Measurements from ENCODE around the gene RNF168. TPM values are rescaled to one million over a fixed set of nuclear protein-coding genes. Genes with fewer than 3 reads are reported as not detected.
"Not testable (repeated sequence)": the region's sequence is repeated elsewhere in the genome, so short reads cannot be mapped to it uniquely, and the experiment has no call there.

Gene RNF168
- total RNA-seq, 1 donor from 2014 or later = 18.3 TPM

DNA sequence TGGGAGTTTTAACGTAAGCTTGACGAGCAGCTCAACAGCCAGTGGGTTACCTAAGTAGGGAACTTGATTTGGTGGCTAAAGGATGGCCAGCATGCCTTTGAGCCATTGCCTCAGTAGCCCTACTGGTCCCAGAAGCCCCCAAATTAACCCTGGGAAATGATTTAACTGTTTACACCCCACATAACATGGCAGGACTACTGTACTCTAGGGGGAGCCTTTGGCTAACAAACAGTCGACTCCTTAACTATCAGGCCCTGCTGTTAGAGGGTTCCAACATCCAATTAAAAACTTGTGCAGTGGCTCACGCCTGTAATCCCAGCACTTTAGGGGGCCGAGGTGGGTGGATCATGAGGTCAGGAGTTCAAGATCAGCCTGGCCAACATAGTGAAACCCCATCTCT, 21.0 kb upstream of the RNF168 start:
- Histone ChIP-seq H3K4me1 (ENCODE audit: insufficient read depth, low read length) (peaks cover 3% of the 10 kb centered on the region), H3K4me3 (ENCODE audit: insufficient read depth, low read depth, low read length) (no peak overlapping the region), H3K36me3 (ENCODE audit: insufficient read depth, low read length) (no peaks in the 10 kb centered on the region), H3K27me3 (ENCODE audit: insufficient read depth, low read length) (no peaks in the 10 kb centered on the region), H4K20me1 (ENCODE audit: insufficient read depth, low read length) (no peaks in the 10 kb centered on the region), H3K4me2 (ENCODE audit: low read length) (no peak overlapping the region), H3K79me2 (ENCODE audit: insufficient read depth, low read length) (no peaks in the 10 kb centered on the region), H3K27ac (ENCODE audit: low read depth, low read length) (no peak overlapping the region), H2AFZ (ENCODE audit: low read depth, low read length) (no peak overlapping the region), H3K9me3 (ENCODE audit: insufficient read depth, low read depth, low read length) (peaks cover 10% of the 10 kb centered on the region), H3K9ac (ENCODE audit: low read length) (no peak overlapping the region)
- Mint-ChIP-seq H3K27me3 (ENCODE audit: low read depth, unreplicated experiment) (no peaks in the 10 kb centered on the region), H3K4me3 (ENCODE audit: unreplicated experiment) (no peak overlapping the region), H3K4me1 (ENCODE audit: low read depth, unreplicated experiment) (peaks cover 4% of the 10 kb centered on the region), H3K27ac (ENCODE audit: unreplicated experiment) (no peak overlapping the region), H3K9me3 (ENCODE audit: unreplicated experiment) (peaks cover 20% of the 10 kb centered on the region), H3K36me3 (ENCODE audit: low read depth, unreplicated experiment) (peaks cover 3% of the 10 kb centered on the region)
- FAIRE-seq = no peak
- TF ChIP-seq, protein P1, sequence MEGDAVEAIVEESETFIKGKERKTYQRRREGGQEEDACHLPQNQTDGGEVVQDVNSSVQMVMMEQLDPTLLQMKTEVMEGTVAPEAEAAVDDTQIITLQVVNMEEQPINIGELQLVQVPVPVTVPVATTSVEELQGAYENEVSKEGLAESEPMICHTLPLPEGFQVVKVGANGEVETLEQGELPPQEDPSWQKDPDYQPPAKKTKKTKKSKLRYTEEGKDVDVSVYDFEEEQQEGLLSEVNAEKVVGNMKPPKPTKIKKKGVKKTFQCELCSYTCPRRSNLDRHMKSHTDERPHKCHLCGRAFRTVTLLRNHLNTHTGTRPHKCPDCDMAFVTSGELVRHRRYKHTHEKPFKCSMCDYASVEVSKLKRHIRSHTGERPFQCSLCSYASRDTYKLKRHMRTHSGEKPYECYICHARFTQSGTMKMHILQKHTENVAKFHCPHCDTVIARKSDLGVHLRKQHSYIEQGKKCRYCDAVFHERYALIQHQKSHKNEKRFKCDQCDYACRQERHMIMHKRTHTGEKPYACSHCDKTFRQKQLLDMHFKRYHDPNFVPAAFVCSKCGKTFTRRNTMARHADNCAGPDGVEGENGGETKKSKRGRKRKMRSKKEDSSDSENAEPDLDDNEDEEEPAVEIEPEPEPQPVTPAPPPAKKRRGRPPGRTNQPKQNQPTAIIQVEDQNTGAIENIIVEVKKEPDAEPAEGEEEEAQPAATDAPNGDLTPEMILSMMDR (IDR thresholded peaks at IDR 0.05; ENCODE audit: insufficient read depth, low read depth, low read length) = no peak
- TF ChIP-seq EZH2 (IDR thresholded peaks at IDR 0.05; ENCODE audit: insufficient read depth, low read length) = no peak
- DNase-seq (ENCODE audit: low read depth) = no peak

GRCh38 chr3:196523841-196524240, 20.3 kb upstream of the RNF168 start:
- Histone ChIP-seq H3K4me2 (ENCODE audit: low read length) (no peak overlapping the region), H3K9me3 (ENCODE audit: insufficient read depth, low read depth, low read length) (peaks cover 16% of the 10 kb centered on the region), H2AFZ (ENCODE audit: low read depth, low read length) (no peak overlapping the region), H3K27me3 (ENCODE audit: insufficient read depth, low read length) (no peaks in the 10 kb centered on the region), H3K79me2 (ENCODE audit: insufficient read depth, low read length) (no peaks in the 10 kb centered on the region), H3K4me1 (ENCODE audit: insufficient read depth, low read length) (peaks cover 3% of the 10 kb centered on the region), H4K20me1 (ENCODE audit: insufficient read depth, low read length) (no peaks in the 10 kb centered on the region), H3K27ac (ENCODE audit: low read depth, low read length) (no peak overlapping the region), H3K36me3 (ENCODE audit: insufficient read depth, low read length) (no peaks in the 10 kb centered on the region), H3K9ac (ENCODE audit: low read length) (no peak overlapping the region), H3K4me3 (ENCODE audit: insufficient read depth, low read depth, low read length) (no peak overlapping the region)
- H3K27ac Mint-ChIP-seq (ENCODE audit: unreplicated experiment) = no peak overlapping the region
- no peak for FAIRE-seq
- DNase-seq (ENCODE audit: low read depth) = no peak
- no peaks in the 10 kb centered on the region for H3K27me3 Mint-ChIP-seq (ENCODE audit: low read depth, unreplicated experiment)
- no peak for TF ChIP-seq EZH2 (IDR thresholded peaks at IDR 0.05; ENCODE audit: insufficient read depth, low read length)
- H3K4me1 Mint-ChIP-seq (ENCODE audit: low read depth, unreplicated experiment) = peaks cover 4% of the 10 kb centered on the region
- H3K36me3 Mint-ChIP-seq (ENCODE audit: low read depth, unreplicated experiment) = peaks cover 3% of the 10 kb centered on the region
- peaks cover 25% of the 10 kb centered on the region for H3K9me3 Mint-ChIP-seq (ENCODE audit: unreplicated experiment)
- no peak overlapping the region for H3K4me3 Mint-ChIP-seq (ENCODE audit: unreplicated experiment)

- H2AFZ ChIP-seq (ENCODE audit: low read depth, low read length); H3K79me2 ChIP-seq (ENCODE audit: insufficient read depth, low read length); H3K4me1 Mint-ChIP-seq (ENCODE audit: low read depth, unreplicated experiment); H3K4me2 ChIP-seq (ENCODE audit: low read length); H3K4me3 Mint-ChIP-seq (ENCODE audit: unreplicated experiment); FAIRE-seq; H4K20me1 ChIP-seq (ENCODE audit: insufficient read depth, low read length); H3K4me1 ChIP-seq (ENCODE audit: insufficient read depth, low read length); H3K36me3 Mint-ChIP-seq (ENCODE audit: low read depth, unreplicated experiment); DNase-seq (ENCODE audit: low read depth); H3K27me3 ChIP-seq (ENCODE audit: insufficient read depth, low read length); H3K27ac ChIP-seq (ENCODE audit: low read depth, low read length); H3K27me3 Mint-ChIP-seq (ENCODE audit: low read depth, unreplicated experiment); H3K9ac ChIP-seq (ENCODE audit: low read length); H3K36me3 ChIP-seq (ENCODE audit: insufficient read depth, low read length); H3K27ac Mint-ChIP-seq (ENCODE audit: unreplicated experiment); H3K4me3 ChIP-seq (ENCODE audit: insufficient read depth, low read depth, low read length): not testable (repeated sequence)
- peaks cover 27% of the 10 kb centered on the region for H3K9me3 ChIP-seq (ENCODE audit: insufficient read depth, low read depth, low read length)
- H3K9me3 Mint-ChIP-seq (ENCODE audit: unreplicated experiment) = peaks cover 30% of the 10 kb centered on the region
Measured at GRCh38 chr3:196521291-196521690, 17.7 kb upstream of the RNF168 start.

DNA sequence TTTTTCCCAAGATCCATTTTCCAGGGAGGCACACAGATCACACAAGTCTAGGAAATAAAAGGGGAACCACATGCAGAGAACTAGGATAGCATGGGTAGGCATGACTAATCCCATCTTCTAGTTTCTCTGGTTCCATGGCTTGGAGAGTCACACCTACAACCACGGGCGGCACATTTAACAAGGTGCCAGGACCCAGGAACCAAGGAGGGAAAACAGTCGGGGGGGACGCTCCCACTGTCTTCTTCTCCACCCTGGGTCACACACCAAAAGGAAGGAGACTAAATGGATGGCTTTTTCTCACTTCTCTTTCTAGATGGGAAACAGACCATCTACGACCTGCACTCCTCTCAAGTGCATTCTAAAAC, 16.1 kb upstream of the RNF168 start:
- Histone ChIP-seq H3K27ac (ENCODE audit: low read depth, low read length) (no peak overlapping the region), H3K36me3 (ENCODE audit: insufficient read depth, low read length) (no peaks in the 10 kb centered on the region), H3K4me3 (ENCODE audit: insufficient read depth, low read depth, low read length) (no peak overlapping the region), H3K79me2 (ENCODE audit: insufficient read depth, low read length) (no peaks in the 10 kb centered on the region), H2AFZ (ENCODE audit: low read depth, low read length) (no peak overlapping the region), H3K9ac (ENCODE audit: low read length) (no peak overlapping the region), H4K20me1 (ENCODE audit: insufficient read depth, low read length) (no peaks in the 10 kb centered on the region), H3K27me3 (ENCODE audit: insufficient read depth, low read length) (no peaks in the 10 kb centered on the region), H3K9me3 (ENCODE audit: insufficient read depth, low read depth, low read length) (peaks cover 27% of the 10 kb centered on the region), H3K4me1 (ENCODE audit: insufficient read depth, low read length) (no peaks in the 10 kb centered on the region), H3K4me2 (ENCODE audit: low read length) (no peak overlapping the region)
- Mint-ChIP-seq H3K27ac (ENCODE audit: unreplicated experiment) (no peak overlapping the region), H3K36me3 (ENCODE audit: low read depth, unreplicated experiment) (peaks cover 3% of the 10 kb centered on the region), H3K27me3 (ENCODE audit: low read depth, unreplicated experiment) (no peaks in the 10 kb centered on the region), H3K4me1 (ENCODE audit: low read depth, unreplicated experiment) (no peaks in the 10 kb centered on the region), H3K4me3 (ENCODE audit: unreplicated experiment) (no peak overlapping the region), H3K9me3 (ENCODE audit: unreplicated experiment) (peaks cover 25% of the 10 kb centered on the region)
- FAIRE-seq (no peak), DNase-seq (ENCODE audit: low read depth) (no peak)
- TF ChIP-seq, protein P1 (IDR thresholded peaks at IDR 0.05; ENCODE audit: insufficient read depth, low read depth, low read length) = no peak
